ENCODE measurements around the gene ZNF431.
"Not testable (repeated sequence)": the region's sequence is repeated elsewhere in the genome, so short reads cannot be mapped to it uniquely, and the experiment has no call there.

ZNF431 gene

GRCh38 chr19:21128901-21129698 is 12.7 kb upstream of the ZNF431 start:
- H3K4me3 ChIP-seq (ENCODE audit: low read length): no peak overlapping the region
- TF ChIP-seq, protein P1, sequence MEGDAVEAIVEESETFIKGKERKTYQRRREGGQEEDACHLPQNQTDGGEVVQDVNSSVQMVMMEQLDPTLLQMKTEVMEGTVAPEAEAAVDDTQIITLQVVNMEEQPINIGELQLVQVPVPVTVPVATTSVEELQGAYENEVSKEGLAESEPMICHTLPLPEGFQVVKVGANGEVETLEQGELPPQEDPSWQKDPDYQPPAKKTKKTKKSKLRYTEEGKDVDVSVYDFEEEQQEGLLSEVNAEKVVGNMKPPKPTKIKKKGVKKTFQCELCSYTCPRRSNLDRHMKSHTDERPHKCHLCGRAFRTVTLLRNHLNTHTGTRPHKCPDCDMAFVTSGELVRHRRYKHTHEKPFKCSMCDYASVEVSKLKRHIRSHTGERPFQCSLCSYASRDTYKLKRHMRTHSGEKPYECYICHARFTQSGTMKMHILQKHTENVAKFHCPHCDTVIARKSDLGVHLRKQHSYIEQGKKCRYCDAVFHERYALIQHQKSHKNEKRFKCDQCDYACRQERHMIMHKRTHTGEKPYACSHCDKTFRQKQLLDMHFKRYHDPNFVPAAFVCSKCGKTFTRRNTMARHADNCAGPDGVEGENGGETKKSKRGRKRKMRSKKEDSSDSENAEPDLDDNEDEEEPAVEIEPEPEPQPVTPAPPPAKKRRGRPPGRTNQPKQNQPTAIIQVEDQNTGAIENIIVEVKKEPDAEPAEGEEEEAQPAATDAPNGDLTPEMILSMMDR (conservative IDR thresholded peaks at IDR 0.05; ENCODE audit: low read length): no peak
- no peak for DNase-seq (ENCODE audit: low read depth)

- H3K4me3 ChIP-seq (ENCODE audit: low read length): no peak overlapping the region
- DNase-seq (ENCODE audit: low read depth): no peak
- TF ChIP-seq, protein P1 (conservative IDR thresholded peaks at IDR 0.05; ENCODE audit: low read length): no peak
Measured at GRCh38 chr19:21130097-21130775, 11.6 kb upstream of the ZNF431 start.

DNA sequence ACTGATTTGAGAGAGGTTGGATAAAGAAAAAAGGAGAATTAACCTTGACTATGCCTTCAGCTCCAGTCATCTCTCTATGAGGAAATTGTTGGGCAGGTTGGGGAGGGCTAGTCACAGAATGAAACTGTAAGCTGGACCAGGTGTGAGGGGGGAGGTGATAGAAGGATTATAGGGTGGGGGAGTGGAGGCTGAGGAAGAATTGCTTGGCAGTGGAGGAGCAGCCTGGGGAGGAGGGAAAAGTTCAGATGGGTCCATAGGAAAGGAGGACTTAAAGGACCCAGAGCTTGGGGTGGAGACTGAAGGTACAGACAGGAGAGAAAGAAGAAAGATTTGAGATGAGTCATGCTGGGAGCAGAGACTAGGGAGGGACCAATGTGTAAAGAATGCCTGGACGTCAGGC is 8.2 kb upstream of the ZNF431 start:
- TF ChIP-seq, protein P1 (conservative IDR thresholded peaks at IDR 0.05; ENCODE audit: low read length): no peak
- no peak for DNase-seq (ENCODE audit: low read depth)
- no peak overlapping the region for H3K4me3 ChIP-seq (ENCODE audit: low read length)

- TF ChIP-seq, protein P1 (conservative IDR thresholded peaks at IDR 0.05; ENCODE audit: low read length): no peak
- no peak for DNase-seq (ENCODE audit: low read depth)
- no peak overlapping the region for H3K4me3 ChIP-seq (ENCODE audit: low read length)
Measured at GRCh38 chr19:21134934-21135366, 6.9 kb upstream of the ZNF431 start.

- TF ChIP-seq, protein P1 (conservative IDR thresholded peaks at IDR 0.05; ENCODE audit: low read length): no peak
- no peak overlapping the region for H3K4me3 ChIP-seq (ENCODE audit: low read length)
- DNase-seq (ENCODE audit: low read depth): no peak
Measured at GRCh38 chr19:21135433-21135832, 6.4 kb upstream of the ZNF431 start.

GRCh38 chr19:21138130-21138529 is 3.7 kb upstream of the ZNF431 start:
- TF ChIP-seq, protein P1 (conservative IDR thresholded peaks at IDR 0.05; ENCODE audit: low read length): no peak
- H3K4me3 ChIP-seq (ENCODE audit: low read length): no peak overlapping the region
- no peak for DNase-seq (ENCODE audit: low read depth)

- not testable (repeated sequence) for DNase-seq (ENCODE audit: low read depth); H3K4me3 ChIP-seq (ENCODE audit: low read length)
Measured at GRCh38 chr19:21141006-21141405, 834 bp upstream of the ZNF431 start.
